ENCODE results near the gene SLX4. TPM values are rescaled to one million over a fixed set of nuclear protein-coding genes. Genes with fewer than 3 reads are reported as not detected.

Gene SLX4
- total RNA-seq, 1 donor from 2014 or later = 14.1 TPM

DNA sequence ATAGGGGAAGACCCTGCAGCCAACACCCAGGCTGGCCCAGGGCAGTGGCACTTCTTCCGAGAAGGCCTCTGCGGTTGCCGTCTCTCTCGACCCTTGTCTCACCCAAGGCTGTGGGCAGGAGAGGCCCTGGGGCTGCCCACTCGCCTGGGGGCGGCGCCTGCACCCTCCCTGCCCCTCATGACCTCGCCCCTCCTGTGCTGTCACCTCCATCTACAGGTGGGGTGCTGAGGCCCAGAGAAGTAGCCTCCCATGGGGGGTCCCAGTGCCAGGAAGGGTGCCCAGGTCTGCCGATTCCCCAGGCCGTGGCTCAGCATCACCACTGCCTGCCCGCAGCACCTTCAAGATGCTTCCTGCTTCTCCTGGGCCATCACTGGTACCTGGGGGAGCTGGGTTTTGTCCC, 35.2 kb downstream of the SLX4 start:
- Mint-ChIP-seq H3K27me3 (ENCODE audit: unreplicated experiment) (no peaks in the 10 kb centered on the region), H3K27ac (ENCODE audit: unreplicated experiment) (no peak overlapping the region), H3K4me3 (ENCODE audit: unreplicated experiment) (no peak overlapping the region), H3K4me1 (ENCODE audit: low read depth, unreplicated experiment) (no peaks in the 10 kb centered on the region), H3K9me3 (ENCODE audit: unreplicated experiment) (peaks cover 3% of the 10 kb centered on the region), H3K36me3 (ENCODE audit: unreplicated experiment) (no peaks in the 10 kb centered on the region)
- TF ChIP-seq, protein P1, sequence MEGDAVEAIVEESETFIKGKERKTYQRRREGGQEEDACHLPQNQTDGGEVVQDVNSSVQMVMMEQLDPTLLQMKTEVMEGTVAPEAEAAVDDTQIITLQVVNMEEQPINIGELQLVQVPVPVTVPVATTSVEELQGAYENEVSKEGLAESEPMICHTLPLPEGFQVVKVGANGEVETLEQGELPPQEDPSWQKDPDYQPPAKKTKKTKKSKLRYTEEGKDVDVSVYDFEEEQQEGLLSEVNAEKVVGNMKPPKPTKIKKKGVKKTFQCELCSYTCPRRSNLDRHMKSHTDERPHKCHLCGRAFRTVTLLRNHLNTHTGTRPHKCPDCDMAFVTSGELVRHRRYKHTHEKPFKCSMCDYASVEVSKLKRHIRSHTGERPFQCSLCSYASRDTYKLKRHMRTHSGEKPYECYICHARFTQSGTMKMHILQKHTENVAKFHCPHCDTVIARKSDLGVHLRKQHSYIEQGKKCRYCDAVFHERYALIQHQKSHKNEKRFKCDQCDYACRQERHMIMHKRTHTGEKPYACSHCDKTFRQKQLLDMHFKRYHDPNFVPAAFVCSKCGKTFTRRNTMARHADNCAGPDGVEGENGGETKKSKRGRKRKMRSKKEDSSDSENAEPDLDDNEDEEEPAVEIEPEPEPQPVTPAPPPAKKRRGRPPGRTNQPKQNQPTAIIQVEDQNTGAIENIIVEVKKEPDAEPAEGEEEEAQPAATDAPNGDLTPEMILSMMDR (IDR thresholded peaks at IDR 0.05; ENCODE audit: partially characterized antibody, unreplicated experiment) = no peak
- DNase-seq = no peak

DNA sequence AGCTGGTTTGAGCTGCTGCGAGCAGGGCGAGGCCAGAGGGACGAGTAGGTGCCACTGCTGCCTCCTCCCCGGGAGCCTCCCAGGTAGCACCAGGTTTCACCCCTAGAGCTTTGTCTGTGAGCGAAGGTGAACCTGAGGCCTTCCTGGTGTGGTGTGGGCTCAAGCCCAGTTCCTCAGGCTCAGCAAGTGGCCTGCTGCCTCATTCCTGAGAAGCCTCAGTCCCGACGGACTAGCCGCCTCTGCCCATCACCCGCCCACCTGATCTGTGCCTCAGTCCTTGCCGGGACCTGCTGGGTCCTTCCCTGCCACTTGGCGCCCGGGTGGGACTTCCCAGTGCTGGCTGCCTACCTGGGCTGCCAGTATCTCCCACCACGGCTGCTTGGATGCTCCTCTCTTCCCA, 35.9 kb downstream of the SLX4 start:
- TF ChIP-seq, protein P1 (IDR thresholded peaks at IDR 0.05; ENCODE audit: partially characterized antibody, unreplicated experiment) = no peak
- no peak overlapping the region for H3K4me3 Mint-ChIP-seq (ENCODE audit: unreplicated experiment)
- no peak overlapping the region for H3K27ac Mint-ChIP-seq (ENCODE audit: unreplicated experiment)

DNA sequence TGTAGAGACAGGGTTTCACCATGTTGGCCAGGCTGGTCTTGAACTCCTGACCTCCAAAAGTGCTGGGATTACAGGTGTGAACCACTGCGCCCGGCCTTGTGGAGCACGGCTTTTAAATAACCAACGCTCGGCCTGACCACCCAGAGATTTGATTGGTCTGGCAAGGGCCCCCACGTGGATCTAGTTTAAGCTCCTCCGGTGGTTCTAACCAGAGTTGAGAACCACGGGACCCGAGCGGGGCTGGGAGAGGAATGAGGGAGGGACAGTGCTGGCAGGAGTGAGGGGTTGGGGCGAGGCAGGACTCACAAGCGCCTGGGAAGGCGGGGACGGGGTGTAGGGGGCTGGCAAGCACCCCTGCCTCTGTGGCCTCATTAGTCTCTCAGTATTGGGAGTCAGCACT, 37.2 kb downstream of the SLX4 start:
- no peak for DNase-seq
- TF ChIP-seq, protein P1 (IDR thresholded peaks at IDR 0.05; ENCODE audit: partially characterized antibody, unreplicated experiment) = no peak
- Mint-ChIP-seq H3K27me3 (ENCODE audit: unreplicated experiment) (no peaks in the 10 kb centered on the region), H3K4me3 (ENCODE audit: unreplicated experiment) (no peak overlapping the region), H3K9me3 (ENCODE audit: unreplicated experiment) (peaks cover 3% of the 10 kb centered on the region), H3K27ac (ENCODE audit: unreplicated experiment) (no peak overlapping the region), H3K4me1 (ENCODE audit: low read depth, unreplicated experiment) (no peaks in the 10 kb centered on the region), H3K36me3 (ENCODE audit: unreplicated experiment) (no peaks in the 10 kb centered on the region)

More for the DNA sequence above, 35.9 kb downstream of the SLX4 start:
- no peaks in the 10 kb centered on the region for H3K36me3 Mint-ChIP-seq (ENCODE audit: unreplicated experiment)
- H3K27me3 Mint-ChIP-seq (ENCODE audit: unreplicated experiment) = no peaks in the 10 kb centered on the region
- no peaks in the 10 kb centered on the region for H3K4me1 Mint-ChIP-seq (ENCODE audit: low read depth, unreplicated experiment)
- H3K9me3 Mint-ChIP-seq (ENCODE audit: unreplicated experiment) = peaks cover 3% of the 10 kb centered on the region
- DNase-seq = no peak

GRCh38 chr16:3573146-3573815, 38.1 kb downstream of the SLX4 start:
- H3K27ac Mint-ChIP-seq (ENCODE audit: unreplicated experiment) = no peak overlapping the region
- H3K36me3 Mint-ChIP-seq (ENCODE audit: unreplicated experiment) = no peaks in the 10 kb centered on the region
- H3K4me1 Mint-ChIP-seq (ENCODE audit: low read depth, unreplicated experiment) = no peaks in the 10 kb centered on the region
- no peaks in the 10 kb centered on the region for H3K27me3 Mint-ChIP-seq (ENCODE audit: unreplicated experiment)
- TF ChIP-seq, protein P1 (IDR thresholded peaks at IDR 0.05; ENCODE audit: partially characterized antibody, unreplicated experiment) = no peak
- no peak for DNase-seq
- H3K9me3 Mint-ChIP-seq (ENCODE audit: unreplicated experiment) = peaks cover 2% of the 10 kb centered on the region
- H3K4me3 Mint-ChIP-seq (ENCODE audit: unreplicated experiment) = no peak overlapping the region

- no peak for DNase-seq
- TF ChIP-seq, protein P1 (IDR thresholded peaks at IDR 0.05; ENCODE audit: partially characterized antibody, unreplicated experiment) = no peak
- H3K9me3 Mint-ChIP-seq (ENCODE audit: unreplicated experiment) = peaks cover 2% of the 10 kb centered on the region
- H3K27me3 Mint-ChIP-seq (ENCODE audit: unreplicated experiment) = no peaks in the 10 kb centered on the region
- no peaks in the 10 kb centered on the region for H3K36me3 Mint-ChIP-seq (ENCODE audit: unreplicated experiment)
- H3K4me3 Mint-ChIP-seq (ENCODE audit: unreplicated experiment) = no peak overlapping the region
- H3K4me1 Mint-ChIP-seq (ENCODE audit: low read depth, unreplicated experiment) = no peaks in the 10 kb centered on the region
- no peak overlapping the region for H3K27ac Mint-ChIP-seq (ENCODE audit: unreplicated experiment)
These were observed 40.9 kb downstream of the SLX4 start for GRCh38 chr16:3570420-3571062.

All from glutamatergic neuron (in vitro differentiated cells).